Neuronal stem cell (in vitro differentiated cells): Measurements from ENCODE around the gene CNN1. TPM values are rescaled to one million over a fixed set of nuclear protein-coding genes. Genes with fewer than 3 reads are reported as not detected.
"Not testable (repeated sequence)": the region's sequence is repeated elsewhere in the genome, so short reads cannot be mapped to it uniquely, and the experiment has no call there.

Experiments
- DNase-seq: peaks from one replicate; pipeline ENCODE4 v3.0.0-alpha.2; 2013; ENCODE audit warnings: low spot score
- H2AFZ ChIP-seq: one replicate; pipeline ENCODE4 v1.6.1; 2013; ENCODE audit warnings: mild to moderate bottlenecking, low read length, inconsistent platforms
- H2AK5ac ChIP-seq: 2 replicates; pipeline ENCODE4 v1.6.1; 2013; ENCODE audit warnings: low read depth, mild to moderate bottlenecking, inconsistent platforms, low read length, moderate library complexity, mixed read lengths
- H2BK120ac ChIP-seq: 2 replicates; pipeline ENCODE4 v1.6.1; 2013; ENCODE audit warnings: low read depth, mild to moderate bottlenecking, inconsistent platforms, low read length, moderate library complexity, mixed read lengths
- H2BK12ac ChIP-seq: one replicate; pipeline ENCODE4 v1.6.1; 2013; ENCODE audit warnings: low read length, inconsistent platforms
- H2BK15ac ChIP-seq: 2 replicates; pipeline ENCODE4 v1.6.1; 2013; ENCODE audit warnings: mild to moderate bottlenecking, low read length, inconsistent platforms, mixed read lengths
- H2BK5ac ChIP-seq: one replicate; pipeline ENCODE4 v1.6.1; 2013; ENCODE audit warnings: inconsistent platforms, mild to moderate bottlenecking, low read length, moderate library complexity
- H3K14ac ChIP-seq: one replicate; pipeline ENCODE4 v1.6.1; 2013; ENCODE audit warnings: low read length, inconsistent platforms
- H3K18ac ChIP-seq: 2 replicates; pipeline ENCODE4 v1.6.1; 2013; ENCODE audit warnings: low read length, inconsistent platforms
- H3K23ac ChIP-seq: 2 replicates; pipeline ENCODE4 v1.6.1; 2013; ENCODE audit warnings: low read depth, mild to moderate bottlenecking, mixed read lengths, low read length, inconsistent platforms; ENCODE audit not compliant: poor library complexity
- H3K27ac ChIP-seq: replicated peaks from 3 replicates; pipeline ENCODE4 v1.5.1; 2013; ENCODE audit warnings: low read length, inconsistent platforms
- H3K27me3 ChIP-seq, 3 experiments: 2 replicates each; pipeline ENCODE4 v1.6.1; 2013; ENCODE audit warnings: low read length in 3 of 3, mild to moderate bottlenecking in 2 of 3, inconsistent platforms in 1 of 3, low read depth in 1 of 3, mixed read lengths in 1 of 3, moderate library complexity in 1 of 3; ENCODE audit not compliant: control insufficient read depth in 3 of 3, insufficient read depth in 3 of 3
- H3K36me3 ChIP-seq, 2 donors: replicated peaks in 1 of 2; 2 replicates each; pipeline ENCODE4 v1.6.1; 2013; ENCODE audit warnings: low read length in 2 of 2; ENCODE audit not compliant: control insufficient read depth in 2 of 2, insufficient read depth in 2 of 2
- H3K4ac ChIP-seq: 2 replicates; pipeline ENCODE4 v1.6.1; 2013; ENCODE audit warnings: inconsistent platforms, mild to moderate bottlenecking, low read length, moderate library complexity
- H3K4me1 ChIP-seq, 2 donors: 1 replicate in 1 of 2; 2 replicates in 1 of 2; pipeline ENCODE4 v1.6.1; 2013; ENCODE audit warnings: low read length in 2 of 2, low read depth in 1 of 2; ENCODE audit not compliant: control insufficient read depth in 2 of 2, insufficient read depth in 1 of 2
- H3K4me2 ChIP-seq: one replicate; pipeline ENCODE4 v1.6.1; 2013; ENCODE audit warnings: mild to moderate bottlenecking, low read length, inconsistent platforms; ENCODE audit not compliant: insufficient read depth, poor library complexity, severe bottlenecking
- H3K4me3 ChIP-seq, 2 donors: 2 replicates each; pipeline ENCODE4 v1.5.1; 2013; ENCODE audit warnings: low read length in 2 of 2, mild to moderate bottlenecking in 2 of 2, inconsistent platforms in 1 of 2, moderate library complexity in 1 of 2
- H3K79me1 ChIP-seq: one replicate; pipeline ENCODE4 v1.6.1; 2013; ENCODE audit warnings: low read depth, mild to moderate bottlenecking, inconsistent platforms, low read length, moderate library complexity
- H3K9ac ChIP-seq: one replicate; pipeline ENCODE4 v1.6.1; 2013; ENCODE audit warnings: mild to moderate bottlenecking, low read depth, low read length, inconsistent platforms; ENCODE audit not compliant: poor library complexity
- H3K9me3 ChIP-seq, 2 donors: replicated peaks in 1 of 2; 2 replicates each; pipeline versions ENCODE3 to v1.6.1; 2013; ENCODE audit warnings: low read length in 2 of 2, mild to moderate bottlenecking in 2 of 2, inconsistent platforms in 1 of 2, low read depth in 1 of 2, mixed read lengths in 1 of 2, moderate library complexity in 1 of 2; ENCODE audit not compliant: control insufficient read depth in 2 of 2, insufficient read depth in 1 of 2
- H4K8ac ChIP-seq: one replicate; pipeline ENCODE4 v1.6.1; 2013; ENCODE audit warnings: low read depth, mild to moderate bottlenecking, inconsistent platforms, low read length, moderate library complexity
- H4K91ac ChIP-seq: one replicate; pipeline ENCODE4 v1.6.1; 2013; ENCODE audit warnings: low read length, low read depth, mild to moderate bottlenecking, inconsistent platforms; ENCODE audit not compliant: poor library complexity
- WGBS, 2 donors: extraction: QIAGEN DNeasy Blood & Tissue Kit; methylation state at CpG; one replicate each; pipeline ENCODE4 v1.1.7; 2013; ENCODE audit warnings: missing lambda C conversion rate in 2 of 2, mixed read lengths in 1 of 2; ENCODE audit not compliant: insufficient read length in 2 of 2, insufficient replicate concordance in 1 of 2; ENCODE audit errors: extremely low coverage in 2 of 2; 5-methylcytosine and 5-hydroxymethylcytosine counted together
- small RNA-seq: library from polyadenylated mRNA; stranded (forward); fragments of <200 nt; extraction: miRNeasy Mini kit (QIAGEN cat#:217004); gene quantifications from one replicate; pipeline ENCODE3, GENCODE V24; 2013; ENCODE audit not compliant: insufficient read depth

CNN1 gene

GRCh38 chr19:11598103-11598483, 59.4 kb downstream of the CNN1 start:
- H3K9ac ChIP-seq, result peak overlapping the region; percentile 99
- peak overlapping the region; percentile 93 to 95 for H3K4me3 ChIP-seq
- no peak overlapping the region for H3K27ac ChIP-seq
- no peak overlapping the region for H4K8ac ChIP-seq
- H4K91ac ChIP-seq, result no peak overlapping the region
- H2BK12ac ChIP-seq, result no peak overlapping the region
- peaks cover 4 to 46% of the 10 kb centered on the region in 2 donors for H3K36me3 ChIP-seq
- peak overlapping the region; percentile 71 for H3K4me2 ChIP-seq
- H2BK120ac ChIP-seq, result no peak overlapping the region
- H3K18ac ChIP-seq, result no peak overlapping the region
- H2AFZ ChIP-seq, result peak overlapping the region; percentile 92
- no CpG with 5 or more reads among the region's 10 CpGs for WGBS, 2 donors
- H3K9me3 ChIP-seq, result peaks cover 7 to 56% of the 10 kb centered on the region in 2 donors
- H3K14ac ChIP-seq, result no peak overlapping the region
- H3K27me3 ChIP-seq, result no peaks in the 10 kb centered on the region
- no peak overlapping the region for H2BK15ac ChIP-seq
- no peak overlapping the region for H3K23ac ChIP-seq
- H2AK5ac ChIP-seq, result peak overlapping the region; percentile 93
- no peak overlapping the region for H3K4ac ChIP-seq
- no peaks in the 10 kb centered on the region for H3K4me1 ChIP-seq
- H3K79me1 ChIP-seq, result peaks cover 9% of the 10 kb centered on the region
- DNase-seq, result no peak
- H2BK5ac ChIP-seq, result no peak overlapping the region

DNA sequence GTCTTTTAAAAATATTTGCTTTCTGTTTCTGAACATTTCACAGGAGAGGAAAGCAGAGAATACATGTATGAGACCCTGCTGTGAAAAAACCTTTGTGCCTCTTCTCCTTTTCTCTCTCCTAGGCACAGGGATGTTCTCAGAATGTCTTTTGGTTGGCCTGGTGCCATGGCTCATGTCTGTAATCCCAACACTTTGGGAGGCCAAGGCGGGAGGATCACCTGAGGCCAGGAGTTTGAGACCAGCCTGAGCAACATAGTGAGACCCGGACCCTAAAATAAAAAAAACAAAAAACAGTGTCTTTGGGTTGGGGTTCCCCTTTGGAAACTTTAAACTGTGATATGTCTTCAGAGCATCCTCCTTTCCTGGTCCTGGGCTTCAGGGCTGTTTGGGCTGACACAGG, 60.1 kb downstream of the CNN1 start:
- H3K14ac ChIP-seq, result no peak overlapping the region
- H3K9me3 ChIP-seq, result peaks cover 7 to 62% of the 10 kb centered on the region in 2 donors
- no peak overlapping the region for H2BK5ac ChIP-seq
- no peaks in the 10 kb centered on the region for H3K27me3 ChIP-seq
- H4K8ac ChIP-seq, result no peak overlapping the region
- no peak overlapping the region for H3K23ac ChIP-seq
- no CpG with 5 or more reads among the region's 2 CpGs for WGBS, 2 donors
- H3K18ac ChIP-seq, result no peak overlapping the region
- H3K36me3 ChIP-seq, result peaks cover 5 to 52% of the 10 kb centered on the region in 2 donors
- peaks cover 9% of the 10 kb centered on the region for H3K79me1 ChIP-seq
- H3K9ac ChIP-seq, result no peak overlapping the region
- no peak for DNase-seq
- H2BK12ac ChIP-seq, result no peak overlapping the region
- no peak overlapping the region for H3K4ac ChIP-seq
- no peak overlapping the region for H3K27ac ChIP-seq
- no peak overlapping the region for H2AFZ ChIP-seq
- no peak overlapping the region for H2BK15ac ChIP-seq
- no peaks in the 10 kb centered on the region for H3K4me1 ChIP-seq
- H3K4me3 ChIP-seq, result peak overlapping the region in 1 of 2 donors; percentile 95
- no peak overlapping the region for H3K4me2 ChIP-seq
- no peak overlapping the region for H2AK5ac ChIP-seq
- no peak overlapping the region for H4K91ac ChIP-seq
- no peak overlapping the region for H2BK120ac ChIP-seq

- Histone ChIP-seq H3K36me3 (peaks cover 11 to 62% of the 10 kb centered on the region in 2 donors), H3K9me3 (peaks cover 14 to 72% of the 10 kb centered on the region in 2 donors), H3K79me1 (peaks cover 13% of the 10 kb centered on the region)
- not testable (repeated sequence) for H4K91ac ChIP-seq, H3K4me1 ChIP-seq, H3K27me3 ChIP-seq, H2BK12ac ChIP-seq, H2AFZ ChIP-seq, H2AK5ac ChIP-seq, H3K4ac ChIP-seq, H4K8ac ChIP-seq, H3K4me3 ChIP-seq, H2BK120ac ChIP-seq, H3K27ac ChIP-seq, H3K9ac ChIP-seq, H2BK5ac ChIP-seq, H3K18ac ChIP-seq, DNase-seq, H3K14ac ChIP-seq, H3K23ac ChIP-seq, H2BK15ac ChIP-seq, H3K4me2 ChIP-seq
- WGBS, 2 donors, result no CpG with 5 or more reads among the region's 8 CpGs
Observed at GRCh38 chr19:11599704-11600103, 61.1 kb downstream of the CNN1 start.

Small RNAs within 50 kb of the gene (small RNA-seq; reads per million reads assigned to genes)
- 1,092 reads per million, percentile 99 among the genes with 10 or more reads in this experiment for gene MIR7974
- not detected for gene RN7SL833P
